ENCODE data around the gene DOCK2. TPM values are rescaled to one million over a fixed set of nuclear protein-coding genes. Genes with fewer than 3 reads are reported as not detected.

DOCK2 gene
- total RNA-seq, 2 donors from 2014 or later: 32.1 to 40.3 TPM

- Histone ChIP-seq H3K27ac (no peak overlapping the region), H3K27me3 (replicated peaks; ENCODE audit: insufficient read depth) (no peaks in the 10 kb centered on the region), H3K4me3 (no peak overlapping the region), H3K4me1 (ENCODE audit: control insufficient read depth in 1 of 2, low read depth in 2 of 2) (no peaks in the 10 kb centered on the region), H3K9me3 (no peaks in the 10 kb centered on the region), H3K36me3 (no peaks in the 10 kb centered on the region)
- TF ChIP-seq CTCF (IDR thresholded peaks at IDR 0.05): no peak
- ATAC-seq (ENCODE audit: insufficient number of reproducible peaks, low FRiP score, low read depth) (no peak), DNase-seq (ENCODE audit: low spot score) (no peak)
These were observed 476.4 kb downstream of the DOCK2 start for GRCh38 chr5:170113522-170113900.

DNA sequence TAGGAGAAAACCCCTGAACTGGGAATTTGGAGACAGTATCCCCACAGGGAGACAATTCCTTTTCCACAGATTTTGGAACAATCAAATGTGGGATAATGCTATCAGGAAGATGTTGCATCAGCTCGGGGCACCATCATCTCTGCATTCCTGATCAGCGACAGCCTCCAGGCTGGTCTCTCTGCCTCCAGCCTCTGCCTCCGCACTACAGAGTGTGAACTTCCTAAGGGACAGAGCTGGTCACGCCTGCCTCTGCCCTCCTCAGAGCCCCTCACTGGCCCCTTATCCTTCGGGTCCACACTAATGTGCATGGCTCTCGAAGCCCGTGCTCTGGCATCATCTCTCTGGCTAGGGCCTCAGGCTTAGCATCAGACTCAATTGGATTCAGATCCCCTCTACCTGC, 477.2 kb downstream of the DOCK2 start:
- no peak for TF ChIP-seq CTCF (IDR thresholded peaks at IDR 0.05)
- H3K4me3 ChIP-seq: no peak overlapping the region
- no peaks in the 10 kb centered on the region for H3K36me3 ChIP-seq
- H3K27ac ChIP-seq: no peak overlapping the region
- no peaks in the 10 kb centered on the region for H3K27me3 ChIP-seq (replicated peaks; ENCODE audit: insufficient read depth)
- no peaks in the 10 kb centered on the region for H3K4me1 ChIP-seq (ENCODE audit: control insufficient read depth in 1 of 2, low read depth in 2 of 2)
- ATAC-seq (ENCODE audit: insufficient number of reproducible peaks, low FRiP score, low read depth) (no peak), DNase-seq (ENCODE audit: low spot score) (no peak)
- no peaks in the 10 kb centered on the region for H3K9me3 ChIP-seq

GRCh38 chr5:170115925-170116324, 478.9 kb downstream of the DOCK2 start:
- no peaks in the 10 kb centered on the region for H3K27me3 ChIP-seq (replicated peaks; ENCODE audit: insufficient read depth)
- TF ChIP-seq CTCF (IDR thresholded peaks at IDR 0.05): no peak
- no peaks in the 10 kb centered on the region for H3K36me3 ChIP-seq
- no peak overlapping the region for H3K27ac ChIP-seq
- H3K4me1 ChIP-seq (ENCODE audit: control insufficient read depth in 1 of 2, low read depth in 2 of 2): no peaks in the 10 kb centered on the region
- DNase-seq (ENCODE audit: low spot score): no peak
- no peak overlapping the region for H3K4me3 ChIP-seq
- H3K9me3 ChIP-seq: no peaks in the 10 kb centered on the region
- ATAC-seq (ENCODE audit: insufficient number of reproducible peaks, low FRiP score, low read depth): no peak

- TF ChIP-seq CTCF (IDR thresholded peaks at IDR 0.05): no peak
- Histone ChIP-seq H3K27me3 (replicated peaks; ENCODE audit: insufficient read depth) (no peaks in the 10 kb centered on the region), H3K27ac (no peak overlapping the region), H3K4me1 (ENCODE audit: control insufficient read depth in 1 of 2, low read depth in 2 of 2) (no peaks in the 10 kb centered on the region), H3K9me3 (no peaks in the 10 kb centered on the region), H3K36me3 (no peaks in the 10 kb centered on the region), H3K4me3 (no peak overlapping the region)
- DNase-seq (ENCODE audit: low spot score) (no peak), ATAC-seq (ENCODE audit: insufficient number of reproducible peaks, low FRiP score, low read depth) (no peak)
These were observed 480.7 kb downstream of the DOCK2 start for GRCh38 chr5:170117736-170118135.

- no peaks in the 10 kb centered on the region for H3K9me3 ChIP-seq
- H3K4me3 ChIP-seq: no peak overlapping the region
- no peak overlapping the region for H3K27ac ChIP-seq
- H3K36me3 ChIP-seq: no peaks in the 10 kb centered on the region
- H3K27me3 ChIP-seq (replicated peaks; ENCODE audit: insufficient read depth): no peaks in the 10 kb centered on the region
- ATAC-seq (ENCODE audit: insufficient number of reproducible peaks, low FRiP score, low read depth): no peak
- no peak for DNase-seq (ENCODE audit: low spot score)
- no peak for TF ChIP-seq CTCF (IDR thresholded peaks at IDR 0.05)
- H3K4me1 ChIP-seq (ENCODE audit: control insufficient read depth in 1 of 2, low read depth in 2 of 2): no peaks in the 10 kb centered on the region
These were observed 483.5 kb downstream of the DOCK2 start for GRCh38 chr5:170120576-170120975.
